ENCODE data around the gene CLBA1. TPM values are rescaled to one million over a fixed set of nuclear protein-coding genes. Genes with fewer than 3 reads are reported as not detected.

CLBA1 gene
- total and polyA plus RNA-seq, 9 of the 15 experiments (the other 6 are each of a cell fraction or from before 2014, with no cell fraction given): 0.04 to 3.9 (median 2.6) TPM

DNA sequence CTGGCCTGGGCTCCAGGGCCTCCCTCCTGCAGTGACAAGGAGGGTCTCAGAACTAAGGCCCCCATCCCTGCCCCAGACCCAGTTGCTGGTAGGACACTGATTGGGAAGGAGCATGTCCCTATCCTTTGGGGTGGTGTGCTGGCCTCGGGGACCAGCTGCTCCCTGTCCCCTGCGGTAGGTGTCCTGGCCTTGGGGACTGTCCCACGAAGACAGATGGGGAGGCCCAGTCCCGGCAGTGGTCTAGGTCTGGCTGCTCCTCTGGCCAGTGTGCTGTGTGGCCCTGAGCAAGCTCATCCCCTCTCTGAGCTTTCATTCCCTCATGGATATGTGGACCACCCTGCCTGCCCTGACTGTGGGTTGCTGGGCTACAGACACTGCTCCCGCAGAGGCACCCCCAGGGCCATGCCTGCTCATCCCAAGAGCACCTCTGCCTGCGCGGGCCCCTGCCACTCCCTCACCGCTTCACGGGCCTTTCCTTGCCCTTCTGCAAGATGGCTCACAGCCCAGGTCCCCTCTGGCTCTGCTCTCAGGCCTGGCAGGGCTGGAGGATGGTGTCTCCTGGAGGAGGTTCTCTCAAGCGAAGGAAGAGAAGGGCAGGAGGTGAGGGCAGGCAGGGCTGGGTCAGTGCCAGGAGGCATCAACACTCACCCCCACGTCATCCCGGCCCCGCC is 19.9 kb upstream of the CLBA1 start (continued):
- TF ChIP-seq RERE (CRISPR knock-in tag; IDR thresholded peaks at IDR 0.05; ENCODE audit: borderline replicate concordance) (no peak), ZNF253 (CRISPR knock-in tag; conservative IDR thresholded peaks at IDR 0.05) (no peak), LARP7 (IDR thresholded peaks at IDR 0.05) (no peak), HDAC8 (tag; IDR thresholded peaks at IDR 0.05) (no peak), RFX5 (IDR thresholded peaks at IDR 0.05; ENCODE audit: low read depth, low read length) (no peak), ZZZ3 (IDR thresholded peaks at IDR 0.05) (no peak)
- TF ChIP-seq, protein P1, sequence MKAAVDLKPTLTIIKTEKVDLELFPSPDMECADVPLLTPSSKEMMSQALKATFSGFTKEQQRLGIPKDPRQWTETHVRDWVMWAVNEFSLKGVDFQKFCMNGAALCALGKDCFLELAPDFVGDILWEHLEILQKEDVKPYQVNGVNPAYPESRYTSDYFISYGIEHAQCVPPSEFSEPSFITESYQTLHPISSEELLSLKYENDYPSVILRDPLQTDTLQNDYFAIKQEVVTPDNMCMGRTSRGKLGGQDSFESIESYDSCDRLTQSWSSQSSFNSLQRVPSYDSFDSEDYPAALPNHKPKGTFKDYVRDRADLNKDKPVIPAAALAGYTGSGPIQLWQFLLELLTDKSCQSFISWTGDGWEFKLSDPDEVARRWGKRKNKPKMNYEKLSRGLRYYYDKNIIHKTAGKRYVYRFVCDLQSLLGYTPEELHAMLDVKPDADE (conservative IDR thresholded peaks at IDR 0.05; ENCODE audit: control insufficient read depth, low read depth, low read length): no peak

Data from K562 (cell line).